Neural cell (in vitro differentiated cells): Measurements from ENCODE around the gene ARFRP1. TPM values are rescaled to one million over a fixed set of nuclear protein-coding genes. Genes with fewer than 3 reads are reported as not detected.

Experiments
- H2AFZ ChIP-seq: fragments of 200-600, 300-800 bp; sonication (generic), shearing (Covaris generic); 2 replicates; pipeline ENCODE4 v1.6.0; 2014; ENCODE audit warnings: low read depth, mild to moderate bottlenecking, antibody characterized with exemption, low read length, moderate library complexity
- H3F3A ChIP-seq: fragments of 200-600 bp; shearing (Covaris generic); 2 replicates; pipeline ENCODE4 v1.6.1; 2016; ENCODE audit warnings: mild to moderate bottlenecking, moderate library complexity, mixed read lengths, antibody characterized with exemption, low read length; ENCODE audit not compliant: insufficient read depth, poor library complexity, severe bottlenecking
- H3K27ac ChIP-seq: fragments of 200-600, 300-800 bp; sonication (generic), shearing (Covaris generic); 2 replicates; pipeline ENCODE4 v1.5.1; 2014; ENCODE audit warnings: mild to moderate bottlenecking, low read length, moderate library complexity
- H3K27me3 ChIP-seq: fragments of 300-800, 200-600 bp; sonication (generic), shearing (Covaris generic); 2 replicates; pipeline ENCODE4 v1.6.0; 2014; ENCODE audit warnings: mild to moderate bottlenecking, low read depth, low read length, moderate library complexity; ENCODE audit not compliant: insufficient read depth
- H3K36me3 ChIP-seq: fragments of 300-800, 200-600 bp; sonication (generic), shearing (Covaris generic); 2 replicates; pipeline ENCODE4 v1.5.1; 2014; ENCODE audit warnings: mild to moderate bottlenecking, antibody characterized with exemption, low read length, moderate library complexity; ENCODE audit not compliant: insufficient read depth
- H3K4me2 ChIP-seq: fragments of 300-800, 200-600 bp; sonication (generic), shearing (Covaris generic); 2 replicates; pipeline ENCODE4 v1.6.0; 2014; ENCODE audit warnings: mild to moderate bottlenecking, low read length
- H3K4me3 ChIP-seq: fragments of 300-800, 200-600 bp; sonication (generic), shearing (Covaris generic); 2 replicates; pipeline ENCODE4 v1.5.1; 2014; ENCODE audit warnings: mild to moderate bottlenecking, low read length, moderate library complexity
- H3K79me2 ChIP-seq: fragments of 200-600 bp; shearing (Covaris generic); replicated peaks from 2 replicates; pipeline ENCODE4 v1.6.0; 2014; ENCODE audit warnings: mild to moderate bottlenecking, low read length, moderate library complexity; ENCODE audit not compliant: insufficient read depth
- H3K9ac ChIP-seq: fragments of 300-800, 200-600 bp; sonication (generic), shearing (Covaris generic); 2 replicates; pipeline ENCODE4 v1.6.1; 2016; ENCODE audit warnings: mild to moderate bottlenecking, low read length, mixed read lengths
- H3K9me2 ChIP-seq: fragments of 200-600 bp; shearing (Covaris generic); 2 replicates; pipeline ENCODE4 v1.6.1; 2016; ENCODE audit warnings: mild to moderate bottlenecking, low read length, mixed read lengths; ENCODE audit not compliant: insufficient read depth
- H3K9me3 ChIP-seq: fragments of 200-600, 300-800 bp; sonication (generic), shearing (Covaris generic); 2 replicates; pipeline ENCODE4 v1.6.1; 2016; ENCODE audit warnings: mild to moderate bottlenecking, mixed run types, low read length, moderate library complexity, mixed read lengths
- H4K20me1 ChIP-seq: fragments of 200-600 bp; shearing (Covaris generic); 2 replicates; pipeline ENCODE4 v1.6.1; 2016; ENCODE audit warnings: mild to moderate bottlenecking, mixed run types; ENCODE audit not compliant: insufficient read depth
- EP300 ChIP-seq: fragments of 450-650 bp; conservative IDR thresholded peaks from 2 replicates; pipeline ENCODE4 v1.6.1; 2014; ENCODE audit warnings: antibody characterized with exemption, mild to moderate bottlenecking, moderate library complexity; ENCODE audit not compliant: poor library complexity, severe bottlenecking
- EZH2 ChIP-seq: fragments of 200-600, 300-800 bp; shearing (Covaris generic), sonication (generic); IDR thresholded peaks from 2 replicates; pipeline ENCODE4 v1.6.1; 2014; ENCODE audit warnings: antibody characterized with exemption, low read length, borderline replicate concordance, mild to moderate bottlenecking; ENCODE audit not compliant: insufficient read depth, poor library complexity, severe bottlenecking
- MXI1 ChIP-seq: fragments of 450-650 bp; conservative IDR thresholded peaks from 2 replicates; pipeline ENCODE4 v1.6.1; 2014; ENCODE audit warnings: antibody characterized with exemption, mild to moderate bottlenecking; ENCODE audit not compliant: poor library complexity, severe bottlenecking
- POLR2AphosphoS5 ChIP-seq: IDR thresholded peaks from 2 replicates; pipeline ENCODE4 v1.6.1; 2012
- RAD21 ChIP-seq: fragments of 450-650 bp; conservative IDR thresholded peaks from 2 replicates; pipeline ENCODE4 v1.6.1; 2014; ENCODE audit warnings: antibody characterized with exemption, mild to moderate bottlenecking, moderate library complexity
- SMC3 ChIP-seq: fragments of 450-650 bp; conservative IDR thresholded peaks from 2 replicates; pipeline ENCODE4 v1.6.1; 2014; ENCODE audit warnings: antibody characterized with exemption, mild to moderate bottlenecking, moderate library complexity; ENCODE audit not compliant: poor library complexity
- TAF1 ChIP-seq: IDR thresholded peaks from 2 replicates; pipeline ENCODE4 v1.6.1; 2012; ENCODE audit warnings: low read depth
- polyA plus RNA-seq: library from polyadenylated mRNA; depleted of rRNA; stranded (reverse); fragments of >200 nt; gene quantifications from 2 replicates; pipeline ENCODE4 v1.2.3, GENCODE V29; 2014
- TF ChIP-seq, protein P1 (sequence below): fragments of 450-650 bp; IDR thresholded peaks from 2 replicates; pipeline ENCODE4 v1.5.1; 2014; ENCODE audit warnings: antibody characterized with exemption, mild to moderate bottlenecking, moderate library complexity; ENCODE audit not compliant: poor library complexity, severe bottlenecking
- TF ChIP-seq, protein P2 (sequence below): IDR thresholded peaks from 2 replicates; pipeline ENCODE4 v1.6.1; 2012; ENCODE audit warnings: borderline replicate concordance

The ARFRP1 gene
- polyA plus RNA-seq, 1 donor from 2014 or later = 70.9 TPM

GRCh38 chr20:63699466-63700198 is 8.1 kb downstream of the ARFRP1 start:
- H3K79me2 ChIP-seq = no peaks in the 10 kb centered on the region
- TF ChIP-seq, protein P1, sequence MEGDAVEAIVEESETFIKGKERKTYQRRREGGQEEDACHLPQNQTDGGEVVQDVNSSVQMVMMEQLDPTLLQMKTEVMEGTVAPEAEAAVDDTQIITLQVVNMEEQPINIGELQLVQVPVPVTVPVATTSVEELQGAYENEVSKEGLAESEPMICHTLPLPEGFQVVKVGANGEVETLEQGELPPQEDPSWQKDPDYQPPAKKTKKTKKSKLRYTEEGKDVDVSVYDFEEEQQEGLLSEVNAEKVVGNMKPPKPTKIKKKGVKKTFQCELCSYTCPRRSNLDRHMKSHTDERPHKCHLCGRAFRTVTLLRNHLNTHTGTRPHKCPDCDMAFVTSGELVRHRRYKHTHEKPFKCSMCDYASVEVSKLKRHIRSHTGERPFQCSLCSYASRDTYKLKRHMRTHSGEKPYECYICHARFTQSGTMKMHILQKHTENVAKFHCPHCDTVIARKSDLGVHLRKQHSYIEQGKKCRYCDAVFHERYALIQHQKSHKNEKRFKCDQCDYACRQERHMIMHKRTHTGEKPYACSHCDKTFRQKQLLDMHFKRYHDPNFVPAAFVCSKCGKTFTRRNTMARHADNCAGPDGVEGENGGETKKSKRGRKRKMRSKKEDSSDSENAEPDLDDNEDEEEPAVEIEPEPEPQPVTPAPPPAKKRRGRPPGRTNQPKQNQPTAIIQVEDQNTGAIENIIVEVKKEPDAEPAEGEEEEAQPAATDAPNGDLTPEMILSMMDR = no peak
- no peak for TF ChIP-seq SMC3
- no peak for TF ChIP-seq TAF1
- no peaks in the 10 kb centered on the region for H3K36me3 ChIP-seq
- H3K4me3 ChIP-seq = no peak overlapping the region
- no peaks in the 10 kb centered on the region for H3K9me2 ChIP-seq
- H3K27ac ChIP-seq = no peak overlapping the region
- H3K9me3 ChIP-seq = no peaks in the 10 kb centered on the region
- no peaks in the 10 kb centered on the region for H3F3A ChIP-seq
- no peaks in the 10 kb centered on the region for H3K27me3 ChIP-seq
- H4K20me1 ChIP-seq = no peaks in the 10 kb centered on the region
- H3K4me2 ChIP-seq = no peak overlapping the region
- no peak overlapping the region for H3K9ac ChIP-seq
- no peak overlapping the region for H2AFZ ChIP-seq

GRCh38 chr20:63698739-63699465 is 8.9 kb downstream of the ARFRP1 start:
- Histone ChIP-seq H3K27ac (no peak overlapping the region), H3K4me2 (no peak overlapping the region), H3K9me3 (no peaks in the 10 kb centered on the region), H3F3A (no peaks in the 10 kb centered on the region), H3K27me3 (no peaks in the 10 kb centered on the region), H4K20me1 (no peaks in the 10 kb centered on the region), H3K36me3 (no peaks in the 10 kb centered on the region), H3K9me2 (no peaks in the 10 kb centered on the region), H3K79me2 (no peaks in the 10 kb centered on the region), H2AFZ (no peak overlapping the region), H3K9ac (no peak overlapping the region), H3K4me3 (no peak overlapping the region)
- TF ChIP-seq RAD21 (no peak), EZH2 (no peak), EP300 (no peak), MXI1 (no peak), TAF1 (no peak), SMC3 (no peak), POLR2AphosphoS5 (no peak)
- TF ChIP-seq, protein P2, sequence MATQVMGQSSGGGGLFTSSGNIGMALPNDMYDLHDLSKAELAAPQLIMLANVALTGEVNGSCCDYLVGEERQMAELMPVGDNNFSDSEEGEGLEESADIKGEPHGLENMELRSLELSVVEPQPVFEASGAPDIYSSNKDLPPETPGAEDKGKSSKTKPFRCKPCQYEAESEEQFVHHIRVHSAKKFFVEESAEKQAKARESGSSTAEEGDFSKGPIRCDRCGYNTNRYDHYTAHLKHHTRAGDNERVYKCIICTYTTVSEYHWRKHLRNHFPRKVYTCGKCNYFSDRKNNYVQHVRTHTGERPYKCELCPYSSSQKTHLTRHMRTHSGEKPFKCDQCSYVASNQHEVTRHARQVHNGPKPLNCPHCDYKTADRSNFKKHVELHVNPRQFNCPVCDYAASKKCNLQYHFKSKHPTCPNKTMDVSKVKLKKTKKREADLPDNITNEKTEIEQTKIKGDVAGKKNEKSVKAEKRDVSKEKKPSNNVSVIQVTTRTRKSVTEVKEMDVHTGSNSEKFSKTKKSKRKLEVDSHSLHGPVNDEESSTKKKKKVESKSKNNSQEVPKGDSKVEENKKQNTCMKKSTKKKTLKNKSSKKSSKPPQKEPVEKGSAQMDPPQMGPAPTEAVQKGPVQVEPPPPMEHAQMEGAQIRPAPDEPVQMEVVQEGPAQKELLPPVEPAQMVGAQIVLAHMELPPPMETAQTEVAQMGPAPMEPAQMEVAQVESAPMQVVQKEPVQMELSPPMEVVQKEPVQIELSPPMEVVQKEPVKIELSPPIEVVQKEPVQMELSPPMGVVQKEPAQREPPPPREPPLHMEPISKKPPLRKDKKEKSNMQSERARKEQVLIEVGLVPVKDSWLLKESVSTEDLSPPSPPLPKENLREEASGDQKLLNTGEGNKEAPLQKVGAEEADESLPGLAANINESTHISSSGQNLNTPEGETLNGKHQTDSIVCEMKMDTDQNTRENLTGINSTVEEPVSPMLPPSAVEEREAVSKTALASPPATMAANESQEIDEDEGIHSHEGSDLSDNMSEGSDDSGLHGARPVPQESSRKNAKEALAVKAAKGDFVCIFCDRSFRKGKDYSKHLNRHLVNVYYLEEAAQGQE = no peak
- TF ChIP-seq, protein P1 = no peak
